K562 (cell line): ENCODE data around the gene CSAD. TPM values are rescaled to one million over a fixed set of nuclear protein-coding genes. Genes with fewer than 3 reads are reported as not detected.

Source experiments
- BDP1 ChIP-seq: IDR thresholded peaks from 3 replicates; pipeline ENCODE4 v1.6.1; 2011; ENCODE audit not compliant: insufficient read length, insufficient read depth
- EP300 ChIP-seq: IDR thresholded peaks from 2 replicates; pipeline ENCODE4 v1.6.1; 2012; ENCODE audit warnings: low read length, improper control_type of control experiment
- EP400 ChIP-seq: fragments of 450-650 bp; IDR thresholded peaks from 2 replicates; pipeline ENCODE4 v1.6.1; 2017; ENCODE audit warnings: antibody characterized with exemption, mild to moderate bottlenecking, moderate library complexity
- FOXA1 ChIP-seq: fragments of 450-650 bp; IDR thresholded peaks from 2 replicates; pipeline ENCODE4 v1.6.1; 2016; ENCODE audit warnings: mild to moderate bottlenecking, borderline replicate concordance
- FOXK2 ChIP-seq, 2 experiments: fragments of 450-650 bp; IDR thresholded peaks in 1 of 2; conservative IDR thresholded peaks in 1 of 2; 2 replicates each; pipeline ENCODE4 v1.6.1; 2016; ENCODE audit warnings: low read depth in 2 of 2, mild to moderate bottlenecking in 1 of 2
- HOXB6 ChIP-seq: fragments of 250-450 bp; sonication (Bioruptor Pico); IDR thresholded peaks from 2 replicates; pipeline ENCODE4 v1.5.1; 2022; ENCODE audit warnings: mild to moderate bottlenecking, borderline replicate concordance
- KLF13 ChIP-seq: fragments of 450-650 bp; IDR thresholded peaks from 2 replicates; pipeline ENCODE4 v1.6.1; 2016; ENCODE audit warnings: missing genetic modification characterization, low read depth, mild to moderate bottlenecking, missing compliant biosample characterization, moderate library complexity, borderline replicate concordance
- NUFIP1 ChIP-seq: fragments of 450-650 bp; IDR thresholded peaks from 2 replicates; pipeline ENCODE4 v1.6.1; 2018; ENCODE audit not compliant: partially characterized antibody
- ZNF316 ChIP-seq: fragments of 450-650 bp; IDR thresholded peaks from 2 replicates; pipeline ENCODE4 v1.6.1; 2016
- polyA plus RNA-seq, 8 experiments: library from polyadenylated mRNA; depleted of rRNA in 4 of 8; stranded (reverse) in 5 of 8; unstranded in 3 of 8; fragments of >200 nt; fragmentation: Nextera tagmentation in 2 of 8; fragmentation: Illumina TruSeq in 1 of 8; extraction: Ambion mirVana in 2 of 8; extraction: Trizol in 1 of 8; gene quantifications; 2 replicates each; pipeline versions ENCODE4 v1.2.1 to v1.2.3, GENCODE V29; 2011 to 2014; ENCODE audit warnings: inconsistent platforms in 1 of 8, missing spikeins in 1 of 8
- total RNA-seq, 7 experiments: library from RNA; depleted of rRNA in 6 of 7; stranded (reverse); fragments of >200 nt in 6 of 7; fragmentation: Illumina TruSeq in 2 of 7; extraction: Trizol in 2 of 7; gene quantifications; 2 replicates each; pipeline versions ENCODE4 v1.2.1 to v1.2.3, GENCODE V29; 2011 to 2021; ENCODE audit warnings: low replicate concordance in 1 of 7
- TF ChIP-seq, protein P1 (sequence below): sonication (generic); formaldehyde crosslinking; IDR thresholded peaks from 2 replicates; pipeline ENCODE4 v1.9.0; 2022; ENCODE audit warnings: mild to moderate bottlenecking, missing genetic modification reagents
- TF ChIP-seq, protein P2 (sequence below): fragments of 250-450 bp; sonication (Bioruptor Pico); IDR thresholded peaks from 2 replicates; pipeline ENCODE4 v1.5.0; 2022; ENCODE audit warnings: mild to moderate bottlenecking
- TF ChIP-seq, protein P3 (sequence below): fragments of 450-650 bp; IDR thresholded peaks from 2 replicates; pipeline ENCODE4 v1.6.1; 2017; ENCODE audit warnings: antibody characterized with exemption, mild to moderate bottlenecking
- TF ChIP-seq, protein P4 (sequence below): IDR thresholded peaks from 2 replicates; pipeline ENCODE4 v1.6.1; 2014; ENCODE audit warnings: antibody characterized with exemption
- TF ChIP-seq, protein P5 (sequence below): fragments of 450-650 bp; formaldehyde crosslinking; IDR thresholded peaks from 2 replicates; pipeline ENCODE4 v1.4.0; 2020; ENCODE audit warnings: mild to moderate bottlenecking, mixed read lengths
- TF ChIP-seq, protein P6 (sequence below): sonication (generic); formaldehyde crosslinking; IDR thresholded peaks from 2 replicates; pipeline ENCODE4 v1.8.1; 2023; ENCODE audit warnings: mild to moderate bottlenecking, missing genetic modification reagents, moderate library complexity

The CSAD gene
- total and polyA plus RNA-seq, 9 of the 15 experiments (the other 6 are each of a cell fraction or from before 2014, with no cell fraction given): 1.8 to 19.6 (median 8.1) TPM

DNA sequence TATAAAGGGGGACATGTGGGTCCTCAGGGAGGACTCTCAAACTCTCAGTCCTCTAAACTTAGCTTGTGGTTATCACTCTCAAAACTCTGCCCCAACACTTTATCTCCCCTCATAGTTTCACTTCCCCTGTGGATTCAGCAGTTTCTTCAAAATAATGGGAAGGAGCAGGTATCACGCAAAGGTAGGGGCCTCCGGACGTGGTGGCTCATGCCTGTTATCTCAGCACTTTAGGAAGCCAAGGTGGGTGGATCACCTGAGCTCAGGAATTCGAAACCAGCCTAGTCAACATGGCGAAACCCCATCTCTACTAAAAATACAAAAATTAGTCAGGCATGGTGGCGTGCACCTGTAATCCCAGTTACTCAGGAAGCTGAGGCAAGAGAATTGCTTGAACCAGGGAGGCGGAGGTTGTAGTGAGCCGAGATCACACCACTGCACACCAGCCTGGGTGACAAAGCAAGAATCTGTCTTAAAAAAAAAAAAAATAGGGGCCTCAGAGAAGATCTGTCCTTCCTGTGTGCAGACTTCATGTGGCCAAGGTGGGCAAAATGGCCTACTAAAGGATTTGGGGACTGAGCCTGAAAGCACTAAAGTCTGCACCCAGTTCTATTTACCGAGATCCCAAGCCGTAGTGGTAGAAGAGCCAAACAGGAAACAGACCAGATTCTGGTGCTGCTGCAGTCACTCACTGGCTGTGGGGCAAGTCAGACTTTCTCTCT, 19.9 kb upstream of the CSAD start (continued):
- TF ChIP-seq FOXK2 (conservative IDR thresholded peaks at IDR 0.05 in 1 of 2, IDR thresholded peaks at IDR 0.05 in 1 of 2; ENCODE audit: low read depth in 2 of 2) (0 out of 4 replicates have a peak, but pooled peaks of 1 of the 2 experiments have one; percentile 32), HOXB6 (CRISPR knock-in tag) (no peak), FOXA1 (no peak), BDP1 (no peak), NUFIP1 (no peak), KLF13 (no peak), EP400 (peak; percentile 24; the same call in 1 of the 2 replicates), ZNF316 (peak; percentile 56; the same call in 1 of the 2 replicates), EP300 (no peak)
- TF ChIP-seq, protein P1, sequence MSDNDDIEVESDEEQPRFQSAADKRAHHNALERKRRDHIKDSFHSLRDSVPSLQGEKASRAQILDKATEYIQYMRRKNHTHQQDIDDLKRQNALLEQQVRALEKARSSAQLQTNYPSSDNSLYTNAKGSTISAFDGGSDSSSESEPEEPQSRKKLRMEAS (CRISPR knock-in tag): no peak
- TF ChIP-seq, protein P2, sequence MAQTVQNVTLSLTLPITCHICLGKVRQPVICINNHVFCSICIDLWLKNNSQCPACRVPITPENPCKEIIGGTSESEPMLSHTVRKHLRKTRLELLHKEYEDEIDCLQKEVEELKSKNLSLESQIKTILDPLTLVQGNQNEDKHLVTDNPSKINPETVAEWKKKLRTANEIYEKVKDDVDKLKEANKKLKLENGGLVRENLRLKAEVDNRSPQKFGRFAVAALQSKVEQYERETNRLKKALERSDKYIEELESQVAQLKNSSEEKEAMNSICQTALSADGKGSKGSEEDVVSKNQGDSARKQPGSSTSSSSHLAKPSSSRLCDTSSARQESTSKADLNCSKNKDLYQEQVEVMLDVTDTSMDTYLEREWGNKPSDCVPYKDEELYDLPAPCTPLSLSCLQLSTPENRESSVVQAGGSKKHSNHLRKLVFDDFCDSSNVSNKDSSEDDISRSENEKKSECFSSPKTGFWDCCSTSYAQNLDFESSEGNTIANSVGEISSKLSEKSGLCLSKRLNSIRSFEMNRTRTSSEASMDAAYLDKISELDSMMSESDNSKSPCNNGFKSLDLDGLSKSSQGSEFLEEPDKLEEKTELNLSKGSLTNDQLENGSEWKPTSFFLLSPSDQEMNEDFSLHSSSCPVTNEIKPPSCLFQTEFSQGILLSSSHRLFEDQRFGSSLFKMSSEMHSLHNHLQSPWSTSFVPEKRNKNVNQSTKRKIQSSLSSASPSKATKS (CRISPR knock-in tag): no peak
- TF ChIP-seq, protein P3, sequence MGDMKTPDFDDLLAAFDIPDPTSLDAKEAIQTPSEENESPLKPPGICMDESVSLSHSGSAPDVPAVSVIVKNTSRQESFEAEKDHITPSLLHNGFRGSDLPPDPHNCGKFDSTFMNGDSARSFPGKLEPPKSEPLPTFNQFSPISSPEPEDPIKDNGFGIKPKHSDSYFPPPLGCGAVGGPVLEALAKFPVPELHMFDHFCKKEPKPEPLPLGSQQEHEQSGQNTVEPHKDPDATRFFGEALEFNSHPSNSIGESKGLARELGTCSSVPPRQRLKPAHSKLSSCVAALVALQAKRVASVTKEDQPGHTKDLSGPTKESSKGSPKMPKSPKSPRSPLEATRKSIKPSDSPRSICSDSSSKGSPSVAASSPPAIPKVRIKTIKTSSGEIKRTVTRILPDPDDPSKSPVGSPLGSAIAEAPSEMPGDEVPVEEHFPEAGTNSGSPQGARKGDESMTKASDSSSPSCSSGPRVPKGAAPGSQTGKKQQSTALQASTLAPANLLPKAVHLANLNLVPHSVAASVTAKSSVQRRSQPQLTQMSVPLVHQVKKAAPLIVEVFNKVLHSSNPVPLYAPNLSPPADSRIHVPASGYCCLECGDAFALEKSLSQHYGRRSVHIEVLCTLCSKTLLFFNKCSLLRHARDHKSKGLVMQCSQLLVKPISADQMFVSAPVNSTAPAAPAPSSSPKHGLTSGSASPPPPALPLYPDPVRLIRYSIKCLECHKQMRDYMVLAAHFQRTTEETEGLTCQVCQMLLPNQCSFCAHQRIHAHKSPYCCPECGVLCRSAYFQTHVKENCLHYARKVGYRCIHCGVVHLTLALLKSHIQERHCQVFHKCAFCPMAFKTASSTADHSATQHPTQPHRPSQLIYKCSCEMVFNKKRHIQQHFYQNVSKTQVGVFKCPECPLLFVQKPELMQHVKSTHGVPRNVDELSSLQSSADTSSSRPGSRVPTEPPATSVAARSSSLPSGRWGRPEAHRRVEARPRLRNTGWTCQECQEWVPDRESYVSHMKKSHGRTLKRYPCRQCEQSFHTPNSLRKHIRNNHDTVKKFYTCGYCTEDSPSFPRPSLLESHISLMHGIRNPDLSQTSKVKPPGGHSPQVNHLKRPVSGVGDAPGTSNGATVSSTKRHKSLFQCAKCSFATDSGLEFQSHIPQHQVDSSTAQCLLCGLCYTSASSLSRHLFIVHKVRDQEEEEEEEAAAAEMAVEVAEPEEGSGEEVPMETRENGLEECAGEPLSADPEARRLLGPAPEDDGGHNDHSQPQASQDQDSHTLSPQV: 0 out of 2 replicates have a peak, but pooled peaks have one; percentile 19
- TF ChIP-seq, protein P4, sequence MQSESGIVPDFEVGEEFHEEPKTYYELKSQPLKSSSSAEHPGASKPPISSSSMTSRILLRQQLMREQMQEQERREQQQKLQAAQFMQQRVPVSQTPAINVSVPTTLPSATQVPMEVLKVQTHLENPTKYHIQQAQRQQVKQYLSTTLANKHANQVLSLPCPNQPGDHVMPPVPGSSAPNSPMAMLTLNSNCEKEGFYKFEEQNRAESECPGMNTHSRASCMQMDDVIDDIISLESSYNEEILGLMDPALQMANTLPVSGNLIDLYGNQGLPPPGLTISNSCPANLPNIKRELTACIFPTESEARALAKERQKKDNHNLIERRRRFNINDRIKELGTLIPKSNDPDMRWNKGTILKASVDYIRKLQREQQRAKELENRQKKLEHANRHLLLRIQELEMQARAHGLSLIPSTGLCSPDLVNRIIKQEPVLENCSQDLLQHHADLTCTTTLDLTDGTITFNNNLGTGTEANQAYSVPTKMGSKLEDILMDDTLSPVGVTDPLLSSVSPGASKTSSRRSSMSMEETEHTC: no peak
- TF ChIP-seq, protein P5, sequence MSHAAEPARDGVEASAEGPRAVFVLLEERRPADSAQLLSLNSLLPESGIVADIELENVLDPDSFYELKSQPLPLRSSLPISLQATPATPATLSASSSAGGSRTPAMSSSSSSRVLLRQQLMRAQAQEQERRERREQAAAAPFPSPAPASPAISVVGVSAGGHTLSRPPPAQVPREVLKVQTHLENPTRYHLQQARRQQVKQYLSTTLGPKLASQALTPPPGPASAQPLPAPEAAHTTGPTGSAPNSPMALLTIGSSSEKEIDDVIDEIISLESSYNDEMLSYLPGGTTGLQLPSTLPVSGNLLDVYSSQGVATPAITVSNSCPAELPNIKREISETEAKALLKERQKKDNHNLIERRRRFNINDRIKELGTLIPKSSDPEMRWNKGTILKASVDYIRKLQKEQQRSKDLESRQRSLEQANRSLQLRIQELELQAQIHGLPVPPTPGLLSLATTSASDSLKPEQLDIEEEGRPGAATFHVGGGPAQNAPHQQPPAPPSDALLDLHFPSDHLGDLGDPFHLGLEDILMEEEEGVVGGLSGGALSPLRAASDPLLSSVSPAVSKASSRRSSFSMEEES (CRISPR knock-in tag): no peak
- TF ChIP-seq, protein P6, sequence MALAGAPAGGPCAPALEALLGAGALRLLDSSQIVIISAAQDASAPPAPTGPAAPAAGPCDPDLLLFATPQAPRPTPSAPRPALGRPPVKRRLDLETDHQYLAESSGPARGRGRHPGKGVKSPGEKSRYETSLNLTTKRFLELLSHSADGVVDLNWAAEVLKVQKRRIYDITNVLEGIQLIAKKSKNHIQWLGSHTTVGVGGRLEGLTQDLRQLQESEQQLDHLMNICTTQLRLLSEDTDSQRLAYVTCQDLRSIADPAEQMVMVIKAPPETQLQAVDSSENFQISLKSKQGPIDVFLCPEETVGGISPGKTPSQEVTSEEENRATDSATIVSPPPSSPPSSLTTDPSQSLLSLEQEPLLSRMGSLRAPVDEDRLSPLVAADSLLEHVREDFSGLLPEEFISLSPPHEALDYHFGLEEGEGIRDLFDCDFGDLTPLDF (CRISPR knock-in tag): no peak
